ENCODE data around the gene MAP3K8.
"Not testable (repeated sequence)": the region's sequence is repeated elsewhere in the genome, so short reads cannot be mapped to it uniquely, and the experiment has no call there.

The MAP3K8 gene

DNA sequence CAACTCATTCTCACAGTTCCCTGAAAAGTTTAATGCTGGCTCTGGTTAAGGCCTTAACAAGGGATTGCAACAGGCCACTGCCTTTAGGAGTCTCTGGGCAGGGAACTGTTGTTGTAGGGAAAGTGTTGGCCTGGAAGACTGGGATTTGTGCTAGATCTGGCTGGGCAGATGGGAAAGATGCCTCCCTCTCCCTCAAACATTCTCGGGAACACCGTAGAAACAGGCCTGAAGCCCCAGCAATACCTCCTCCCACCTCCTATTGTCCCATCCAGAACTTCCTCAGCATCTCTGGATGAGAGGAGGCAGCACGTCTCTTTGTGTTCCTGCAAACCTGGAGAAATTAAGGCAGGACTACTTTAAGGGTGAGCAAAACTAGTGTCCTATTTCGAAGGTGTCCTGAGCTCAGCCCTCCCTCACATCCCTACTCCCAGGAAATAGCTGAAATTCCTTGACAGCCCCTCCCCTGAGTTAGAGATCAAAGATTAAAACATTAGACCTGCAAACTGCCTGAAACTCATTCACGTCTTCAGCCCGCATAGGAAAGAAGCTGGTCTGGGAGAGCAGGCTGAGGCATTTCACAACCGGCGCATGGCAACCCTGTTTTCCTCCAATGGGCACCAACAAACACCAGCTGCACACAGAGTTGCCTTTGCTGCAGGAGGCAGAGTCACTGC is 10.9 kb upstream of the MAP3K8 start:
- peak overlapping the region; percentile 35 for H3K4me2 ChIP-seq (ENCODE audit: low read length)
- H3F3A ChIP-seq (ENCODE audit: control insufficient read depth, insufficient read depth), result peaks cover 3% of the 10 kb centered on the region
- no peak overlapping the region for H3K27ac ChIP-seq (ENCODE audit: low read depth, low read length)
- no peaks in the 10 kb centered on the region for H3K36me3 ChIP-seq (ENCODE audit: control insufficient read depth, low read length)
- no peaks in the 10 kb centered on the region for H4K20me1 ChIP-seq (ENCODE audit: control insufficient read depth, insufficient read depth, low read depth, low read length)
- H3K9me2 ChIP-seq (replicated peaks; ENCODE audit: control insufficient read depth, low read length), result no peaks in the 10 kb centered on the region
- no peaks in the 10 kb centered on the region for H3K79me2 ChIP-seq (ENCODE audit: control insufficient read depth, low read length)
- no peak overlapping the region for H3K4me3 ChIP-seq (ENCODE audit: low read length)
- H3K27me3 ChIP-seq (ENCODE audit: control insufficient read depth, low read length), result no peaks in the 10 kb centered on the region
- no peaks in the 10 kb centered on the region for H3K9me3 ChIP-seq (ENCODE audit: control insufficient read depth, insufficient read depth, low read length)
- peaks cover 57% of the 10 kb centered on the region for H3K4me1 ChIP-seq (ENCODE audit: control insufficient read depth, low read length)
- TF ChIP-seq, protein P1, sequence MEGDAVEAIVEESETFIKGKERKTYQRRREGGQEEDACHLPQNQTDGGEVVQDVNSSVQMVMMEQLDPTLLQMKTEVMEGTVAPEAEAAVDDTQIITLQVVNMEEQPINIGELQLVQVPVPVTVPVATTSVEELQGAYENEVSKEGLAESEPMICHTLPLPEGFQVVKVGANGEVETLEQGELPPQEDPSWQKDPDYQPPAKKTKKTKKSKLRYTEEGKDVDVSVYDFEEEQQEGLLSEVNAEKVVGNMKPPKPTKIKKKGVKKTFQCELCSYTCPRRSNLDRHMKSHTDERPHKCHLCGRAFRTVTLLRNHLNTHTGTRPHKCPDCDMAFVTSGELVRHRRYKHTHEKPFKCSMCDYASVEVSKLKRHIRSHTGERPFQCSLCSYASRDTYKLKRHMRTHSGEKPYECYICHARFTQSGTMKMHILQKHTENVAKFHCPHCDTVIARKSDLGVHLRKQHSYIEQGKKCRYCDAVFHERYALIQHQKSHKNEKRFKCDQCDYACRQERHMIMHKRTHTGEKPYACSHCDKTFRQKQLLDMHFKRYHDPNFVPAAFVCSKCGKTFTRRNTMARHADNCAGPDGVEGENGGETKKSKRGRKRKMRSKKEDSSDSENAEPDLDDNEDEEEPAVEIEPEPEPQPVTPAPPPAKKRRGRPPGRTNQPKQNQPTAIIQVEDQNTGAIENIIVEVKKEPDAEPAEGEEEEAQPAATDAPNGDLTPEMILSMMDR (IDR thresholded peaks at IDR 0.05; ENCODE audit: low read depth, low read length, poor library complexity, severe bottlenecking), result no peak
- no peak for TF ChIP-seq EZH2phosphoT487 (IDR thresholded peaks at IDR 0.05; ENCODE audit: borderline replicate concordance, low read length)

DNA sequence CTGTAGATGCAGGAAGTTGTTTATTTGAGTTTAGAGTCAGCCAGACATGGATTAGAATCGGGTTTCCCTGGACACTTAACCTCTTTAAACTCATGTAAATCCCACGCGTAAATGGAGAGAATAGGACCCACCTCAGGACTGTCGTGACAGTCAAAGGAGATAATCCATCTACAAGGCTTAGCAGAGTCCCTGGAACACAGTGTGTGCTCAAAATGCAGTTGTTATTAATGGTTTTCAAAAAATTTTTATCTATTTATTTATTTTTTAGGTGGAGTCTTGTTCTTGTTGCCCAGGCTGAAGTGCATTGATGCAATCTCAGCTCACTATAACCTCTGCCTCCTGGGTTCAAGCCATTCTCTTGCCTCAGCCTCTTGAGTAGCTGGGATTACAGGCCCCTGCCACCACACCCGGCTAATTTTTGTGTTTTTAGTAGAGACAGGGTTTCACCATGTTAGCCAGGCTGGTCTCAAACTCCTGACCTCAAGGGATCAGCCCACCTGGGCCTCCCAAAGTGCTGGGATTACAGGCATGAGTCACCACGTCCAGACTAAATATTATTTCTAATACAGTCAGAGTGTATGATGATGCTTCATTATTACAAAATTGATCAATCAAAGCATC is 10.2 kb upstream of the MAP3K8 start:
- H3K79me2 ChIP-seq (ENCODE audit: control insufficient read depth, low read length); H3K4me3 ChIP-seq (ENCODE audit: low read length); H3K27ac ChIP-seq (ENCODE audit: low read depth, low read length); H3K9me3 ChIP-seq (ENCODE audit: control insufficient read depth, insufficient read depth, low read length); H3K9me2 ChIP-seq (replicated peaks; ENCODE audit: control insufficient read depth, low read length); H3F3A ChIP-seq (ENCODE audit: control insufficient read depth, insufficient read depth); H4K20me1 ChIP-seq (ENCODE audit: control insufficient read depth, insufficient read depth, low read depth, low read length); H3K36me3 ChIP-seq (ENCODE audit: control insufficient read depth, low read length); H3K27me3 ChIP-seq (ENCODE audit: control insufficient read depth, low read length): not testable (repeated sequence)
- H3K4me1 ChIP-seq (ENCODE audit: control insufficient read depth, low read length), result peaks cover 57% of the 10 kb centered on the region
- peak overlapping the region; percentile 35 for H3K4me2 ChIP-seq (ENCODE audit: low read length)

DNA sequence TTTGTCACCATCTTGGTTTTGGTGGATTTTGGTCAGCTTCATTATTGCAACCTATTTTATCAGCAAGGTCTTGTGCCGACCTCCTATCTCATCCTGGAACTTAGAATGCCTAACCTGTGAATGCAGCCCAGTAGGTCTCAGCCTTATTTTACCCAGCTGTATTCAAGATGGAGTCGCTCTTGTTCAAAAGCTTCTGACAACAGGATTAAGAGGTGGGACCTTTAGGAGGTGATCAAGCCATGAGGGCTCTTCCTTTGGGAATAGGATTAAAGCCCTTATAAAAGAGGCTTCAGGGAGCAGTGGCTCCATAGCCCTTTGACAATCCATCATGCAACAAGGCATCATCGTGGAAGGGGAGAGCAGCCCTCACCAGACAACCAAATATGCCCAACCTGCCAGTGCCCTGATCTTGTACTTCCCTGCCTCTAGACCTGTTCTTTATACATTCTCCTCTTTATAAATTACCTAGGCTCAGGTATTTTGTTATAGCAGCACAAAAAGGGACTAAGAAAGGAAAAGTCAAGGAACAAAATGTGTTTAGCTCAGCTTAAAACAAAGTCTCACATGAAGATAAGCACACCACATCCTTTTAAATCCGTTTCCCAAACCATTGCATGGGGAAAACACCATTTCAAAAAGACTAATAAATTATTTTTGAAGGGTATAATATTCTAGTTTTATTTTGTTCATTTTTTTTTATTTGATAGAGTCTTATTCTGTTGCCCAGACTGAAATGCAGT is 8.5 kb upstream of the MAP3K8 start:
- no peak overlapping the region for H3K4me3 ChIP-seq (ENCODE audit: low read length)
- no peaks in the 10 kb centered on the region for H3K79me2 ChIP-seq (ENCODE audit: control insufficient read depth, low read length)
- H3K4me2 ChIP-seq (ENCODE audit: low read length), result no peak overlapping the region
- H3K4me1 ChIP-seq (ENCODE audit: control insufficient read depth, low read length), result peaks cover 52% of the 10 kb centered on the region
- H3K27ac ChIP-seq (ENCODE audit: low read depth, low read length), result no peak overlapping the region
- no peaks in the 10 kb centered on the region for H3K9me3 ChIP-seq (ENCODE audit: control insufficient read depth, insufficient read depth, low read length)
- no peaks in the 10 kb centered on the region for H3K36me3 ChIP-seq (ENCODE audit: control insufficient read depth, low read length)
- H3K27me3 ChIP-seq (ENCODE audit: control insufficient read depth, low read length), result no peaks in the 10 kb centered on the region
- H3K9me2 ChIP-seq (replicated peaks; ENCODE audit: control insufficient read depth, low read length), result no peaks in the 10 kb centered on the region
- TF ChIP-seq EZH2phosphoT487 (IDR thresholded peaks at IDR 0.05; ENCODE audit: borderline replicate concordance, low read length), result no peak
- TF ChIP-seq, protein P1 (IDR thresholded peaks at IDR 0.05; ENCODE audit: low read depth, low read length, poor library complexity, severe bottlenecking), result no peak
- no peaks in the 10 kb centered on the region for H4K20me1 ChIP-seq (ENCODE audit: control insufficient read depth, insufficient read depth, low read depth, low read length)
- H3F3A ChIP-seq (ENCODE audit: control insufficient read depth, insufficient read depth), result peaks cover 6% of the 10 kb centered on the region; the same call in 1 of the 2 replicates

Data from DOHH2 (cell line).